Measurements from ENCODE around the gene NEK6. TPM values are rescaled to one million over a fixed set of nuclear protein-coding genes. Genes with fewer than 3 reads are reported as not detected.
A peak's percentile ranks its signal among the peaks of the same experiment; 100 is the strongest.

NEK6 gene
- total and polyA plus RNA-seq, 3 experiments from 2014 or later: 9.5 to 66.0 (median 63.0) TPM

DNA sequence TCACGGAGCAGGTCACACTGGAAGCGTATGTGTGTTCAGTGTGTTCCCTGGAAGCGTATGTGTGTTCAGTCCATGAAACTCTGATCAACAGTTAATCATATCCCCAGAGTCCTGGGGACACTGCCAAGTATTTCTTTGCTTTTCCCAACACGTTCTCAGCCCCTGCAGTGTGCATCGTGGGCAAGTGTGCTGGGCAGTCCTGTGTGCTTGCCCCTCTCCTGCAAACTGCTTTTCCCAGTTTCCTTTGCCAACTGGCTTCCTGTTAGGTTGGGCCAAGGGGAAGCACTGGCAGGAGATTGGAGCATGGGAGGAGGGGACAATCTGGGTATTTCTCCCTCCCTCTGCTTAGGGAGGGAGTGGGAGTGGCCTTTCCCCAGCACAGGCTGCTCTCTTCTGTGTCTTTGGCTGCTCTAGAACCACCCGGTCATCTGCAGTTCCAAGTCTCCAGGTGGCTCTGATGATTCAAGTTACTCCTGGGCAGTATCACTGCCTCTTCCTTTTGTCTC, 36.8 kb upstream of the NEK6 start:
- H3K36me3 Mint-ChIP-seq: no peaks in the 10 kb centered on the region
- ChIA-PET POLR2A (no interaction called here), CTCF (no interaction called here)
- Histone ChIP-seq H3K4me3 (ENCODE audit: low read length) (no peak overlapping the region), H3K27ac (ENCODE audit: low read depth, low read length) (no peak overlapping the region), H3K27me3 (ENCODE audit: insufficient read depth, low read length, poor library complexity, severe bottlenecking) (no peaks in the 10 kb centered on the region), H3K9me3 (ENCODE audit: low read length) (no peaks in the 10 kb centered on the region), H3K4me1 (ENCODE audit: insufficient read depth, low read length) (peaks cover 34% of the 10 kb centered on the region), H3K36me3 (ENCODE audit: insufficient read depth, low read length) (no peaks in the 10 kb centered on the region)
- no peak overlapping the region for H3K4me3 Mint-ChIP-seq
- H3K9me3 Mint-ChIP-seq: no peaks in the 10 kb centered on the region
- H3K27me3 Mint-ChIP-seq: no peaks in the 10 kb centered on the region
- DNase-seq: no peak
- peaks cover 43 to 54% (median 50%) of the 10 kb centered on the region in 3 donors for H3K4me1 Mint-ChIP-seq
- peak overlapping the region in 1 of 8 donors; percentile 12 for H3K27ac Mint-ChIP-seq

DNA sequence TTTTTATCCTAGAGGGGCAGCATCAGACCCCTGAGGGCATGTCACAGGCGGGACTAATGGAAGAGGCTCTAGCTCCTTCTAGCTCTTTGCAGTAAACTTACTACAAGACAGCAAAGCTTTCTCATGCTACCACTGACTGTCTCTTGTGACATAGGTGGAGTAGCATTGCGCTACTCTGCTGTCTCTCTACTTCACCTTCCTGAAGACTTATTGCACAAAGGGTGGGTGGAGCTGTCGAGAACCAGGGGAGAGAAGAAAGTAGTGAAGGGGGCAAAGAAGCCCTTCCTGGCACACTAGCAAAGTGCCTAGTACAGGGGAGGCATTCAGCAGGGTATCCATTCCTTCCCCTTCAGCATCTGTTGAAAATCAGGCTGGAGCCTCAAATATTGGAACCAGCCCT, 36.1 kb upstream of the NEK6 start:
- H3K36me3 Mint-ChIP-seq: no peaks in the 10 kb centered on the region
- H3K27ac Mint-ChIP-seq: peak overlapping the region in 4 of 8 donors; percentile 12 to 38 (median 30)
- Histone ChIP-seq H3K27me3 (ENCODE audit: insufficient read depth, low read length, poor library complexity, severe bottlenecking) (no peaks in the 10 kb centered on the region), H3K4me1 (ENCODE audit: insufficient read depth, low read length) (peaks cover 27% of the 10 kb centered on the region), H3K9me3 (ENCODE audit: low read length) (no peaks in the 10 kb centered on the region), H3K36me3 (ENCODE audit: insufficient read depth, low read length) (no peaks in the 10 kb centered on the region), H3K27ac (ENCODE audit: low read depth, low read length) (no peak overlapping the region), H3K4me3 (ENCODE audit: low read length) (no peak overlapping the region)
- H3K4me3 Mint-ChIP-seq: peak overlapping the region in 1 of 7 donors; percentile 2
- no peak for DNase-seq
- peaks cover 36 to 49% (median 45%) of the 10 kb centered on the region in 3 donors for H3K4me1 Mint-ChIP-seq
- CTCF ChIA-PET: no interaction called here
- H3K27me3 Mint-ChIP-seq: no peaks in the 10 kb centered on the region
- H3K9me3 Mint-ChIP-seq: no peaks in the 10 kb centered on the region
- POLR2A ChIA-PET: no interaction called here

GRCh38 chr9:124222109-124222508, 35.6 kb upstream of the NEK6 start:
- no peak for DNase-seq
- Mint-ChIP-seq H3K9me3 (no peaks in the 10 kb centered on the region), H3K4me3 (no peak overlapping the region), H3K27me3 (no peaks in the 10 kb centered on the region), H3K27ac (peak overlapping the region in 2 of 8 donors; percentile 55 to 71), H3K36me3 (no peaks in the 10 kb centered on the region), H3K4me1 (peaks cover 32 to 46% (median 43%) of the 10 kb centered on the region in 3 donors)
- H3K27ac ChIP-seq (ENCODE audit: low read depth, low read length): no peak overlapping the region
- no peaks in the 10 kb centered on the region for H3K36me3 ChIP-seq (ENCODE audit: insufficient read depth, low read length)
- POLR2A ChIA-PET: no interaction called here
- no peak overlapping the region for H3K4me3 ChIP-seq (ENCODE audit: low read length)
- H3K9me3 ChIP-seq (ENCODE audit: low read length): no peaks in the 10 kb centered on the region
- no peaks in the 10 kb centered on the region for H3K27me3 ChIP-seq (ENCODE audit: insufficient read depth, low read length, poor library complexity, severe bottlenecking)
- peaks cover 23% of the 10 kb centered on the region for H3K4me1 ChIP-seq (ENCODE audit: insufficient read depth, low read length)
- CTCF ChIA-PET: no interaction called here

- POLR2A ChIA-PET: no interaction called here
- Histone ChIP-seq H3K27ac (ENCODE audit: low read depth, low read length) (no peak overlapping the region), H3K9me3 (ENCODE audit: low read length) (no peaks in the 10 kb centered on the region), H3K4me3 (ENCODE audit: low read length) (no peak overlapping the region), H3K27me3 (ENCODE audit: insufficient read depth, low read length, poor library complexity, severe bottlenecking) (no peaks in the 10 kb centered on the region), H3K36me3 (ENCODE audit: insufficient read depth, low read length) (no peaks in the 10 kb centered on the region), H3K4me1 (ENCODE audit: insufficient read depth, low read length) (peaks cover 13% of the 10 kb centered on the region)
- Mint-ChIP-seq H3K4me1 (peaks cover 22 to 35% (median 33%) of the 10 kb centered on the region in 3 donors), H3K4me3 (no peak overlapping the region), H3K9me3 (no peaks in the 10 kb centered on the region), H3K27me3 (no peaks in the 10 kb centered on the region), H3K36me3 (no peaks in the 10 kb centered on the region), H3K27ac (peak overlapping the region in 3 of 8 donors; percentile 38 to 59 (median 54))
- CTCF ChIA-PET: no interaction called here
- no peak for DNase-seq
Observed at GRCh38 chr9:124222918-124223720, 34.6 kb upstream of the NEK6 start.

DNA sequence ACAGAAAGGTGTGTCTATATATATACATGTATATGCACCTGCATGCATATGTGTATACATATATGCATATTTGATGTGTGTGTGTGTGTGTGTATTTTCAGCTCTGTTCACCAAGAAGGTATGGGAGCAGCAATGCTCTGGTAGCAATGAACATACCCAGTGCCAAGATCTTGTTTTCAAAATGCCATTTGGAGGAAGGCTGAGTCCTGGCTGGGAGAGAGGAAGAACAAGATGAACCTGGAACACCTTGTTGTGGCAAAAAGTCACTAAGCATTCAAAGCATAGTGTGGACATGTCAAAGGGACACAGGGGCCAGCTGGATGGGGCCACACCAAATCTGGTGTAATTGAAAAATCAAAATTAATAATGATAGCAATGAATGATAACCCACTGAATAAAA, 31.8 kb upstream of the NEK6 start:
- no peaks in the 10 kb centered on the region for H3K36me3 Mint-ChIP-seq
- DNase-seq: no peak
- no peak overlapping the region for H3K27ac ChIP-seq (ENCODE audit: low read depth, low read length)
- CTCF ChIA-PET: no interaction called here
- peak overlapping the region in 1 of 8 donors; percentile 3 for H3K27ac Mint-ChIP-seq
- no peaks in the 10 kb centered on the region for H3K4me1 ChIP-seq (ENCODE audit: insufficient read depth, low read length)
- no peaks in the 10 kb centered on the region for H3K9me3 ChIP-seq (ENCODE audit: low read length)
- no peak overlapping the region for H3K4me3 ChIP-seq (ENCODE audit: low read length)
- no peaks in the 10 kb centered on the region for H3K36me3 ChIP-seq (ENCODE audit: insufficient read depth, low read length)
- peaks cover 6 to 20% (median 19%) of the 10 kb centered on the region in 3 donors for H3K4me1 Mint-ChIP-seq
- no peaks in the 10 kb centered on the region for H3K27me3 Mint-ChIP-seq
- H3K4me3 Mint-ChIP-seq: no peak overlapping the region
- H3K9me3 Mint-ChIP-seq: no peaks in the 10 kb centered on the region
- POLR2A ChIA-PET: no interaction called here
- no peaks in the 10 kb centered on the region for H3K27me3 ChIP-seq (ENCODE audit: insufficient read depth, low read length, poor library complexity, severe bottlenecking)

GRCh38 chr9:124228516-124228915, 29.2 kb upstream of the NEK6 start:
- Mint-ChIP-seq H3K27me3 (peaks cover 0 to 2% of the 10 kb centered on the region in 2 donors), H3K4me3 (no peak overlapping the region), H3K27ac (no peak overlapping the region), H3K9me3 (peaks cover 0 to 2% (median 0%) of the 10 kb centered on the region in 5 donors), H3K36me3 (peaks cover 0 to 4% (median 0%) of the 10 kb centered on the region in 3 donors), H3K4me1 (peaks cover 0 to 8% (median 5%) of the 10 kb centered on the region in 3 donors)
- no peak for DNase-seq
- H3K27ac ChIP-seq (ENCODE audit: low read depth, low read length): no peak overlapping the region
- POLR2A ChIA-PET: no interaction called here
- H3K36me3 ChIP-seq (ENCODE audit: insufficient read depth, low read length): no peaks in the 10 kb centered on the region
- no peaks in the 10 kb centered on the region for H3K9me3 ChIP-seq (ENCODE audit: low read length)
- H3K4me3 ChIP-seq (ENCODE audit: low read length): no peak overlapping the region
- CTCF ChIA-PET: no interaction called here
- no peaks in the 10 kb centered on the region for H3K4me1 ChIP-seq (ENCODE audit: insufficient read depth, low read length)
- no peaks in the 10 kb centered on the region for H3K27me3 ChIP-seq (ENCODE audit: insufficient read depth, low read length, poor library complexity, severe bottlenecking)

DNA sequence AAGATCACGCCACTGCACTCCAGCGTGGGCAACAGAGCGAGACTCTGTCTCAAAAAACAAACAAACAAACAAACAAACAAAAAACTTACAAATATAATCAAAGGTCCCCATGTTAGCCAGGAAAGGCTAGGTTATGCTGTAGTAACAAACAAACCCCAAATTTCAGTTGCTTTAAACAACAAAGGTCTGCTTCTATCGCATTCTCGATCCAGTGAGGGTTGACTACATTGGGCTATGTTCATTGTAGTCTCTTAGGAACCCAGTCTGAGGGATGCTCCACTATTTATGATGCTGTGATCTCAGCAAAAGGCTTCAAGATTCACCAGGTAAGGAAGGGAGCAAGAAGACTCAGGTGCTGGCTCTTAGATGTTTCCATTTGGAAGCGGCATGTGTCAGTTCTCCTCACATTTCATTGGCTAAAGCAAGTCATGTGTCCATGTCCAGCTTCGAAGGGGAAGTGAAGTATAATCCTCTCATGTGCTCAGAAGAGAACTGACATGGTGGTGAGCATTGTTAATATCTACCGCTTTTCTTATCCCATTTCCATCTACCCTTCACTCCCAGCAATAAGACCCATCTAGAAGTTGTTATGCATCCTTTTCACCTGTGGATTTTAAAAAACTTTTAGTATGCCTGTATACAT, 26.5 kb upstream of the NEK6 start:
- POLR2A ChIA-PET: no interaction called here
- Mint-ChIP-seq H3K27ac (no peak overlapping the region), H3K36me3 (peaks cover 0 to 4% (median 0%) of the 10 kb centered on the region in 3 donors), H3K4me3 (no peak overlapping the region), H3K27me3 (peaks cover 0 to 2% of the 10 kb centered on the region in 2 donors), H3K9me3 (peaks cover 0 to 5% (median 3%) of the 10 kb centered on the region in 5 donors), H3K4me1 (peaks cover 0 to 8% (median 5%) of the 10 kb centered on the region in 3 donors)
- no peak for DNase-seq
- Histone ChIP-seq H3K4me1 (ENCODE audit: insufficient read depth, low read length) (no peaks in the 10 kb centered on the region), H3K9me3 (ENCODE audit: low read length) (no peaks in the 10 kb centered on the region), H3K27me3 (ENCODE audit: insufficient read depth, low read length, poor library complexity, severe bottlenecking) (no peaks in the 10 kb centered on the region), H3K27ac (ENCODE audit: low read depth, low read length) (no peak overlapping the region), H3K4me3 (ENCODE audit: low read length) (no peak overlapping the region), H3K36me3 (ENCODE audit: insufficient read depth, low read length) (no peaks in the 10 kb centered on the region)
- CTCF ChIA-PET: no interaction called here

- POLR2A ChIA-PET: no interaction called here
- DNase-seq: peak in 1 of 5 donors; percentile 45
- peak overlapping the region in 6 of 7 donors; percentile 1 to 75 (median 68) for H3K4me3 Mint-ChIP-seq
Observed at GRCh38 chr9:124238546-124239140, 19.1 kb upstream of the NEK6 start.

More at GRCh38 chr9:124238546-124239140, 19.1 kb upstream of the NEK6 start:
- Mint-ChIP-seq H3K4me1 (peaks cover 35 to 50% (median 37%) of the 10 kb centered on the region in 3 donors), H3K36me3 (no peaks in the 10 kb centered on the region), H3K27ac (peak overlapping the region; percentile 0 to 95 (median 82)), H3K27me3 (no peaks in the 10 kb centered on the region), H3K9me3 (peaks cover 0 to 6% (median 3%) of the 10 kb centered on the region in 5 donors)
- peaks cover 23% of the 10 kb centered on the region for H3K4me1 ChIP-seq (ENCODE audit: insufficient read depth, low read length)
- H3K9me3 ChIP-seq (ENCODE audit: low read length): no peaks in the 10 kb centered on the region
- H3K27me3 ChIP-seq (ENCODE audit: insufficient read depth, low read length, poor library complexity, severe bottlenecking): no peaks in the 10 kb centered on the region
- H3K4me3 ChIP-seq (ENCODE audit: low read length): no peak overlapping the region
- no peaks in the 10 kb centered on the region for H3K36me3 ChIP-seq (ENCODE audit: insufficient read depth, low read length)
- no peak overlapping the region for H3K27ac ChIP-seq (ENCODE audit: low read depth, low read length)
- CTCF ChIA-PET: no interaction called here
